HepG2 (cell line): ENCODE measurements around the gene GATA3.

Source experiments
- ATF6 ChIP-seq: sonication (generic); formaldehyde crosslinking; conservative IDR thresholded peaks from 2 replicates; pipeline ENCODE4 v1.4.0; 2020; ENCODE audit warnings: missing genetic modification reagents
- CEBPZ ChIP-seq: IDR thresholded peaks from 2 replicates; pipeline ENCODE4 v1.6.1; 2012; ENCODE audit warnings: low read length, improper control_type of control experiment
- FOXK2 ChIP-seq: fragments of 450-650 bp; IDR thresholded peaks from 2 replicates; pipeline ENCODE4 v1.6.1; 2016
- FOXO4 ChIP-seq: sonication (generic); formaldehyde crosslinking; conservative IDR thresholded peaks from 2 replicates; pipeline ENCODE4 v1.8.1; 2023; ENCODE audit warnings: missing genetic modification reagents
- MZF1 ChIP-seq: sonication (generic); formaldehyde crosslinking; IDR thresholded peaks from 2 replicates; pipeline ENCODE4 v1.8.1; 2023; ENCODE audit warnings: mild to moderate bottlenecking, missing genetic modification reagents, borderline replicate concordance
- PRDM10 ChIP-seq: sonication (generic); formaldehyde crosslinking; IDR thresholded peaks from 2 replicates; pipeline ENCODE4 v1.4.0; 2020; ENCODE audit warnings: low read depth, missing genetic modification reagents
- ZFP37 ChIP-seq: sonication (generic); formaldehyde crosslinking; IDR thresholded peaks from 2 replicates; pipeline ENCODE4 v1.4.0; 2020; ENCODE audit warnings: missing genetic modification reagents, borderline replicate concordance
- ZNF460 ChIP-seq: sonication (generic); formaldehyde crosslinking; IDR thresholded peaks from 2 replicates; pipeline ENCODE4 v1.5.1; 2020; ENCODE audit warnings: missing genetic modification reagents, mild to moderate bottlenecking, borderline replicate concordance
- ZNF570 ChIP-seq: sonication (generic); formaldehyde crosslinking; IDR thresholded peaks from 2 replicates; pipeline ENCODE4 v1.4.0; 2020; ENCODE audit warnings: mild to moderate bottlenecking, missing genetic modification reagents, borderline replicate concordance

- no peak for TF ChIP-seq MZF1 (CRISPR knock-in tag)
- TF ChIP-seq ZFP37, result no peak
- no peak for TF ChIP-seq CEBPZ
- TF ChIP-seq ZNF460 (CRISPR knock-in tag), result no peak
- no peak for TF ChIP-seq ZNF570 (CRISPR knock-in tag)
- no peak for TF ChIP-seq FOXK2
- TF ChIP-seq PRDM10 (CRISPR knock-in tag), result no peak
- TF ChIP-seq FOXO4 (CRISPR knock-in tag), result no peak
- TF ChIP-seq ATF6 (CRISPR knock-in tag), result no peak
Observed at GRCh38 chr10:8009031-8009430, 45.5 kb upstream of the GATA3 start.
